Frontal cortex (tissue), 4 donors: Measurements from ENCODE around the gene PIK3R5. TPM values are rescaled to one million over a fixed set of nuclear protein-coding genes. Genes with fewer than 3 reads are reported as not detected.
A peak's percentile ranks its signal among the peaks of the same experiment; 100 is the strongest.

Experiments
- DNase-seq, 2 donors: peaks; one replicate each; pipeline ENCODE4 v3.0.0; 2012; ENCODE audit warnings: low spot score in 2 of 2
- FAIRE-seq: peaks from 2 replicates; lab custom pipeline; 2012; peaks lifted over from hg19 to GRCh38; lab: Jason Lieb, UNC
- total RNA-seq: library from RNA; depleted of rRNA; stranded (reverse); fragments of >200 nt; gene quantifications from one replicate; pipeline ENCODE4 v1.2.3, GENCODE V29; 2014
- donor health status: control.
- donor health status: control.
- donor health status: control.

The PIK3R5 gene
- total RNA-seq, 1 donor from 2014 or later = 0.41 TPM

- FAIRE-seq (no peak), DNase-seq (no peak)
Observed at GRCh38 chr17:8930649-8931048, 34.9 kb downstream of the PIK3R5 start.

- no peak for DNase-seq
- FAIRE-seq = no peak
Observed at GRCh38 chr17:8928347-8928746, 37.2 kb downstream of the PIK3R5 start.

GRCh38 chr17:8927395-8927794 lies 38.1 kb downstream of the PIK3R5 start:
- FAIRE-seq (no peak), DNase-seq (no peak)

- no peak for FAIRE-seq
Observed at GRCh38 chr17:8925808-8926207, 39.7 kb downstream of the PIK3R5 start.

GRCh38 chr17:8925141-8925540 lies 40.4 kb downstream of the PIK3R5 start:
- peak; percentile 37 for FAIRE-seq

More at GRCh38 chr17:8925808-8926207, 39.7 kb downstream of the PIK3R5 start:
- no peak for DNase-seq

GRCh38 chr17:8924595-8924994 lies 40.9 kb downstream of the PIK3R5 start:
- DNase-seq = no peak
- FAIRE-seq = no peak

More at GRCh38 chr17:8925141-8925540, 40.4 kb downstream of the PIK3R5 start:
- no peak for DNase-seq

GRCh38 chr17:8923762-8924161 lies 41.7 kb downstream of the PIK3R5 start:
- FAIRE-seq (no peak), DNase-seq (no peak)

GRCh38 chr17:8922928-8923327 lies 42.6 kb downstream of the PIK3R5 start:
- FAIRE-seq = no peak
- no peak for DNase-seq

- no peak for DNase-seq
- no peak for FAIRE-seq
Observed at GRCh38 chr17:8922451-8922850, 43.1 kb downstream of the PIK3R5 start.

GRCh38 chr17:8921147-8921546 lies 44.4 kb downstream of the PIK3R5 start:
- no peak for DNase-seq
- FAIRE-seq = no peak

- DNase-seq = no peak
- FAIRE-seq = no peak
Observed at GRCh38 chr17:8918807-8919465, 46.6 kb downstream of the PIK3R5 start.

GRCh38 chr17:8916466-8916865 lies 49.0 kb downstream of the PIK3R5 start:
- no peak for FAIRE-seq

GRCh38 chr17:8914554-8914953 lies 51.0 kb downstream of the PIK3R5 start:
- no peak for DNase-seq
- no peak for FAIRE-seq

More at GRCh38 chr17:8916466-8916865, 49.0 kb downstream of the PIK3R5 start:
- DNase-seq = no peak

GRCh38 chr17:8913879-8914278 lies 51.6 kb downstream of the PIK3R5 start:
- FAIRE-seq (no peak), DNase-seq (no peak)

GRCh38 chr17:8913091-8913490 lies 52.4 kb downstream of the PIK3R5 start:
- FAIRE-seq (no peak), DNase-seq (no peak)

- FAIRE-seq (no peak), DNase-seq (no peak)
Observed at GRCh38 chr17:8912084-8912981, 53.2 kb downstream of the PIK3R5 start.

GRCh38 chr17:8910969-8911604 lies 54.4 kb downstream of the PIK3R5 start:
- DNase-seq (no peak), FAIRE-seq (no peak)

- no peak for FAIRE-seq
- no peak for DNase-seq
Observed at GRCh38 chr17:8909586-8910270, 55.8 kb downstream of the PIK3R5 start.

- FAIRE-seq (no peak), DNase-seq (no peak)
Observed at GRCh38 chr17:8905331-8905730, 60.2 kb downstream of the PIK3R5 start.

GRCh38 chr17:8904686-8905085 lies 60.8 kb downstream of the PIK3R5 start:
- DNase-seq (no peak), FAIRE-seq (no peak)
